ENCODE data around the gene USP21.

USP21 gene

DNA sequence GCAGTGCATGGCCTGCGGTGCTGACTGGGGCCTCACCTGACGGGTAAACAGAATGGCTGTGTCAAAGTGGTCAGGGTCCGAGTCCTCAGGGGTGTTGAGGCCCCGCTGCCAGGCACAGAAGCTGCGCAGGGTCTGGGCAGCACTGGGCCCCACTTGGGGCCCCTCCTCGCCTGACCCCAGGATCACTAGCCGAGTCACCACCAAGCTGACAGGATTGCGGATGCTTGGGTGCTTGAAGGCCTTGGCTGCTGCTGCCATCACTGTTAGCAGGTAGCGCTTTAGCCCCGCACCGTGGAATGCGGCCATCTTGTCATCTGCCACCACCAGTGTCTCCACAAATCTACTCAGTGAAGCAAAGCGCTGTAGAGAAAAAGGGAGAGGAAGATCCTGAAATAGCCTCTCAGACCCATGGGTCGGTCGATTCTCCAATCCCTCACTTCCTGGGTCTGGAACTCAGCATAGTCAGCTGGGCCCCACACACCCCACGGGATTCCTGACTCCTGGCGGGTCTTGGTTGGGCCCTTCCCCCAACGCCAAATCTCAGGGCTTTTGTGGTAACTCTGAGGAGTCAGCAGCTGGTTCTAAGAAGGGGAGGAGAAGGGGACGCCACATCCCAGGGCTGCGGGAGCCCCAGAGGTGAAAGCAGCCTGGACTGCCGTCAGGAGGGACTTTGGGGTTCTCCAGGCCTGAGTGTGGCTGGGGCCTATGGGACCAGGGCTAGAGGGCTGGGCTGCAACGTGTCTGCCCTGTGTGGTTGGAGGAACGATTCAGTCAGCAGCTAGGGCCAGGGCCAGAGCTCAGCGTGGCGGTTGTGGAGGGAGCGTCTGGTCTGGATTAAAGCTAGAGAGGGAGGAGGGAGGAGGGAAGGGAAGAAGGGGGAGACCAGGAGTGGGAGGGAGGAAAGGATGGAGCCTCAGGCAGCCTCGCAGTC is 37.5 kb downstream of the USP21 start:
- DNase-seq: no peak

DNA sequence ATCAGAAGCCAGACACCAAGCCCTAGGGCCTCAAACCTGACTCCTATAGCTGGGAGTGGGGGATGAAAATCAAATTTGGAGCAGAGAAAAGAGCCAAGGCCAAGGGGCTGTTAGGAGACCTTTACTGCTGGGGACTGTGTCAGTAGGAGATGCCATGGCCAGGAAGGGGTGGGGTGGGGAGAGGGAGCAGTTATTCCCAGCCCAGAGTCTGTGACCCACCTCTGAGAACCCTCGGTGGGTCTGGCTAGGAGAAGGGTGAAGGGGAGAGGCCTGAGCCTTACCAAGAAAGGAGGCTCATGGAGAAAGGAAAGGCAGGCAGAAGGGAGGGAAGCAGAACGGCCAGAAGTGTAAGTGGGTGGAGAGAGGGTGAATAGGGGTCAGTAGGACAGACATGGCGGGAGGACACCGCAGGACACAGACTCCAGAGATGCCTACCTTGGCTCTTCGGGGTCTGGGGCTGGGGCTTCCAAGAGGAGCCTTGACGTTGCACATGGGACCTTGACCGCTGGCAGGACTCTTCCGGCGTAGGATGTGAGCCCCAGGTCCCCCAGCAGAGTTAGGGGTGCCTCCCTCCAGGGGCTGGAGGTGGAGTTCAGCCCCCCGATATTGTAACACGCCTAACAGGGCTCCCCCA is 38.4 kb downstream of the USP21 start:
- no peak for DNase-seq

DNA sequence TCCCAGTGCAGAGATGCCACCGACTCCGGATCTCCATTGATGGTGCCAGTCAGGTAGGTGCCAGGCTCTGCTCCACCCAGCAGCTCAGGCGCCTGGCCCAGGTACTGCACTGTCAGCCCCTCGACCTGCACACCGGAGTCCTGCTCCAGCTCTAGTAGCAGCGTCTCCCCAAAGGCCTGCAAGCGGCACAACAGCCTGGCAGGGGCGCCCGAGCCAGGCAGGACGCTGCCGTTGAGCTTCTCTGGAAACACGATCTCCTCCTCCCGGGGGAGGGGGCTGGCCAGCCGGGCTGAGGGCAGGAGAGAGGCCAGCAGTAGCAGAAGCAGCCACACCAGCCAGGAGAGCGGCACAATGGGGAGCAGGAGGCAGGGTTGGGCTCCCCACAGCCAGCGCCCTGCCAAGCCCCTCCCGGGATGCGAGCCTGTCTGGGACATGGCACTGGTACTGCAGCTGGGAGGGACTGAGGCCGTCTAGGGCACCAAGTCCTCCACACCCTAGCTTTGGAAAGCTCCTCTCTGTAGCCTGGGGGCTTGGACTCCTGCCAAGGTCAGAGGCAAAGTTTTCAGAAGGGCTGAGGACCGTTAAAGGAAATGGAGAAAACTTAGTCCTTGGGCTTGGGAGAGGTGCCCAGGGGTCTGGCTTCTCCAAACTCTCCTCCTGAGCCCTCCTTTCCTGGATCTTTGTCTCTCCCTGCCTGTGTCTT is 39.0 kb downstream of the USP21 start:
- DNase-seq: peak; percentile 70

DNA sequence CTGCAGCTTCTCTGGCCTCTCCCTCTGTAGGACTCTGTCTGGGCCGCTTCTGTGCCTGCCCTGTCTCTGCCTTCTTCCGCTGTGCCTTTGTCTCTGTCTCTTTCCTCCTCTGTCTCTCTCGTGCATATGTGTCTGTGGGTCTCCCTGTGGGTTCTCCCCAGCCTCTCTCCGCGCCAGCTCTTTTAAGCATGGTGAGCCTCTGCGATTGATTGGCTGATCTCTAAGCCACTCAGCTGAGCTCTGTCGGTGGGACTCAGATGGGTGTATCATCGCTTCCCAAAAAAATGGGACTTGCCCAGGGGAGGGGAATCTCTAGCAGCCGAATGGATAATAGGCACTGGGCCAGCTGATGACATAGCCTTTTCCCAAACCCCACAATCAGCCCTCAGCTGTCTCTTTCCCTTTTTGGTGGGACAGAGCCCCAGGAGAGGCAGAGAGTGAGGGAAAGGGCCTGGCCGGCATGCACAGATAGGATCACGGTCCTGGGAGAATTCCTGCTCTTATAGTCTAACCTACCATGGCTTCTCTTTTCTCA is 39.7 kb downstream of the USP21 start, which contains the start of gene ADAMTS4:
Gene ADAMTS4, minus strand, starts transcription at position 158 of the 535 bp plus-strand sequence. CDS start 427 bp downstream, outside the sequence.
- no peak for DNase-seq

DNA sequence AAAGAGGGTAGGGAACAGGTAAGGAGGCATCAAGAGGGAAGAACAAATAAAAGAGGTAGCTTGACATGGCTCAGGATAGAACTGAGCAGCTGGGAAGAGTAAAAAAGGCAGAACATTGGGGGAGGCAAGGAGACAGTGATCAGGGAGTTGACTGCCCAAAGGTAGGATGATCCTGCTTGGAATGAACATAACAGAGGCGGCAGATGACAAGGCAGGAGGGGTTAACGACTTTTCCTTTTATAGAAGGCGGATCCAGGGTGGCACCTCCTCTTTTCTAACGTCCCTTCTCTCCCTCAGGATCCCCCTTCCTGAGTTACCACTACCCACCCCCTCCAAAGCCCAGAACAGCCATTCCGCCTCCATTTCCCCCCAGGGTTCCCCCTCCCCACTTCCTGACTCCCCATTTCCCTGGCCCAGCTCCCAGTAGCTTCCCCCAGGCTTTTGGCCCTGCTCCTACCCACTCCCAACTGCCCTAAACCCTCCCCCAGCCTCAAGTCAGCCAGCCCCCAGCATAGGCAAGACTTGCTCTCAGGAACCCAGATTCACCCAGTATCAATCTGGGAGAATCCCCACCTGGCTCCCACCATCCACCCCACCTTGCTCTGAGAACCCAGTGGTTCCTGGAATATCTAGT is 40.3 kb downstream of the USP21 start:
- no peak for DNase-seq

DNA sequence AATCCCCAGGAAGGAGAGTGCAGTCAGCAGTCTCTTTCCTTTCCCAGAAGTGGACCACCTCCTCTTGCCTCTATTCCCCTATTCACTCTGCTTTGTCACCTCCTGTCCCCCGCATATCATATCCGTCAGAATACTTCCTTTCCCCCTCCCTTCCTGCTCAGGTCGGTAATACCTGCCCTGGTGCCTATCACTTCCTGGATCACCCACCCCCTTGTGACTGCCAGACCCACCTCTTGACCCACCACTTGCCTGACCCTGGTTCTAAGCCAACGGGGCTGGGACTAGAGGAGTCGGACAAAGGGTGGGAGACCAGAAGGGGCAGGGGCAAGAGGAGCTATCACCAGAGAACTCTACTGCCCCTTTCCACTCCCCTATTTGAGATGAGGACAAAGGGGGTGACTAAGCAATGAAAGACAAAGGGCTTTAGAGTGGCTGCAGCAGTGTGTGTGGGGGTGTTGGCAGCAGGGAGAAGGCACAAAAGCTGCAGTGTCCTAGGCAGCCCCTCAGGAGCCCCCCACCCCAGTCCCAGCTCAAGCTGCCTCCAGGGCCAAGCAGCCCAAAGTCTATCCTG is 41.2 kb downstream of the USP21 start:
- DNase-seq: no peak

DNA sequence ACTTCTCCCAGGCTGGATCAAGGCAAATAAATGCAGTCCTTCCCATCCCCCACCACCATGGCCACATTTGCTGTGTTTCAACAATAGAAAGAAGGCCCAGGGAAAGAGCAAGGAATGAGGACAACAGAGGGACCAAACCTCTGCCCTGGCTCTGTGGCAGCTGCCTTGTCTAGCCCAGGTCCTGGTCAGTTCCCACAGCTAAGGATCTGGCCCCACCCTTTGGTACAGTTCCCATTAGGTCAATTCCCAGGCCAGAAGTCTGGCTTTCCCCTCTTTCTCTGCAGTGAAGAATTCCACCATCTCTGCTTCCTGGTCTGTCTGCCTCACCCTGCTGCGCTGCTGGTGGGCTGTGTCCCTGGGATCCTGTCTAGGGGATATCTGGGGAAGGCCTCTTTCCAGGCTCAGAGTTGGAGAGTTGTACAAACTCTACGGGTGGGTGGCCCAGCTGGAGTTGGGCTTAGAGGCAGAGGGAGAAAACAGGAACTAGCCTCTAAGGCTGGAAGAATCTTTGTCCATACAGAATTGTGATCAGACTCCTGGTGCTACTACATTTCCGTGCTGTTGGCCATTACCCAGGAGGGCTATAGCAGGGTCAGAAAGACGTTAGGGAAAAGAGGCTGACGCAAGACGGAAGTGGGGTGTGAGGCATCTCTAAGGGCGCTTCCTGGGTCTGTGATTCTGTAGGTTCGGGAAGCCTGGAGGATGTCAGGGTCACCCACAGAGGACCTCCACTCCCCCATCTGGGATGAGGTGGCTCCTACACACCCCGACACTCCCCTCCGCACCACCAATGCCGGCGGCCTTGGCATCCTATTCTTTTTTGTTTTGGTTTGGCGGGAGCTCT is 41.9 kb downstream of the USP21 start:
- DNase-seq: no peak

DNA sequence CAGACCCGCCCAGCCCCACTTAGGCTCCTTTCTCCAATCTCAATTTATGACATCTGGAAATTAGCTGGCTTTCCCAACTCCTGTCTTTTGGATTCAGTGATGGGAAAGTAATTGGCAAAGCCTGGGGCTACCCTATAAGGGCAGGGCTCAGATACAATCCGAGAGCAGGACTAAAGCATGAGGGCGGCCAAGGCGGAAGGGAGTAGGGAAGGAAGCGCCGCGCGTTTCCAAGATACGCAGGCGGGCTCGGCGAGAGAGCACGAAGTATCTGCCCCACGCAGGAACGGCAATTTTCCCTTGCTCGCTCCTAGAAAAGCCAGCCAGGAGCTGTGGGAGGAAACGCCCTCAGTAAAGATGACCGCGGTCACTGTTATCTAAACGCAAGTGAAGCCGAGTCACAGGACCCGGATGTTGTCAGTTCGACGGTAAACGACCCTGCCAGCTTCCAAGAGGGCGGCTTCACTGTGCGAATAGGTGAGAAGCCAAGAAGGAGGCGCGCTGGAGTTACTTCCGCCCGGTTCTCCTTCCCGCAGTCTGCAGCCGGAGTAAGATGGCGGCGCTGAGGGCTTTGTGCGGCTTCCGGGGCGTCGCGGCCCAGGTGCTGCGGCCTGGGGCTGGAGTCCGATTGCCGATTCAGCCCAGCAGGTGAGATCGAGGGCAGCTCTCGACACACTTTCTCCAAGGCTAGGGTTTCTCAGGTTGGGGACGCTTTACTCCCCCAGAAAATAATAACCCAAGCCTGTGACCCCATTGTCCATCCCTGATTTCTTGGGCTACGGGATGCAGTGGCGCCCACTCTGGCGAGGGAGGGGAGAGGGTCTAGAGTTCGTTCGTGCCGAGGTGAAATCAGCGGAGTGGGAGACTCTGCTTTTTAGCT is 42.8 kb downstream of the USP21 start, which contains the start of gene NDUFS2:
Gene NDUFS2, plus strand, starts transcription at position 532 of the 877 bp plus-strand sequence. Its CDS starts 19 bp downstream, at position 551.
- peak; percentile 98 for DNase-seq

DNA sequence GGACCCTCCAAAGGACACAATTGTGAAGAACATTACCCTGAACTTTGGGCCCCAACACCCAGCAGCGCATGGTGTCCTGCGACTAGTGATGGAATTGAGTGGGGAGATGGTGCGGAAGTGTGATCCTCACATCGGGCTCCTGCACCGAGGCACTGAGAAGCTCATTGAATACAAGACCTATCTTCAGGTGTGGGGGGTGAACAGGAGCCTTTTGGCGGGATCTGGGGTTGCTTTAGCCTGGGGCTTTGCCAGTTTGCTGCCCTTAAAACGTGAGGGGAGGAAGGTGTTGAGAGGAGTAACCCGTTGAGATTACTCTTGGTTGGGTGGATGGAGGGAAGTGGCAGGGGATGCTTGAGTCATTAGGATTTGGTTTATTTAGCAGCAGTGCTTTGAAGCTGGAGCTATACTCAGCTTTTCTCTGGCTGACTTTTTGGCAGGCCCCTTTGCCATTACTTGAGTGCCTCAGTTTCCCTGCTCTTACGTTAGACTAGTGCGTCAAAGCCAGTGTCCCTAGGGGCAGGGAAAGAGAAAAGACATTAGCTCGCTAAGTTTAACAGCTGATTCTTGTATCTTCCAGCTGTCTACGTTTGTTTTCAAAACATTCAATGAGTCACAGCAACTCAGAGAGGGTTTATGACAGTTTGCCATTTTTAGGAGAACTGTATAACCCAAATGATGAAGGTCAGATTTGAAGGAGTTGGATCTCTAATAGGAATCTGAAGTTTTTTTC is 47.3 kb downstream of the USP21 start:
- DNase-seq: no peak

DNA sequence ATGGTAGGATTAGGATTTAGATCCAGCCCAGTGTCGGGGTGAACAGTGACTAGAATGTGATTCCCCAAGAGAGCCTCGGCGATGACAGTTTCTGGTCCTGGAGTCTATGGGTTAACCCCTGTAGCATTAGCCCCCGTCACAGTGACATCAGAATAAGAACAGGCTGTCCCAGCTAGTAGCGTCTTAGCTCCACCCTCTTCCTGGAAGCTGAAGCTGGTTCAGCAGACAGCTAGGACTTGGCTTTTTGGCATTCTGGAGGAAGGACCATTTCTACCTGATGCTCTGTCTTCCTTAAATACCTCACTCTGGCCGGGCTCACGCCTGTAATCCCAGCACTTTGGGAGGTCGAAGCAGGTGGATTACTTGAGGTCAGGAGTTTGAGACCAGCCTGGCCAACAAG is 47.9 kb downstream of the USP21 start:
- no peak for DNase-seq

DNA sequence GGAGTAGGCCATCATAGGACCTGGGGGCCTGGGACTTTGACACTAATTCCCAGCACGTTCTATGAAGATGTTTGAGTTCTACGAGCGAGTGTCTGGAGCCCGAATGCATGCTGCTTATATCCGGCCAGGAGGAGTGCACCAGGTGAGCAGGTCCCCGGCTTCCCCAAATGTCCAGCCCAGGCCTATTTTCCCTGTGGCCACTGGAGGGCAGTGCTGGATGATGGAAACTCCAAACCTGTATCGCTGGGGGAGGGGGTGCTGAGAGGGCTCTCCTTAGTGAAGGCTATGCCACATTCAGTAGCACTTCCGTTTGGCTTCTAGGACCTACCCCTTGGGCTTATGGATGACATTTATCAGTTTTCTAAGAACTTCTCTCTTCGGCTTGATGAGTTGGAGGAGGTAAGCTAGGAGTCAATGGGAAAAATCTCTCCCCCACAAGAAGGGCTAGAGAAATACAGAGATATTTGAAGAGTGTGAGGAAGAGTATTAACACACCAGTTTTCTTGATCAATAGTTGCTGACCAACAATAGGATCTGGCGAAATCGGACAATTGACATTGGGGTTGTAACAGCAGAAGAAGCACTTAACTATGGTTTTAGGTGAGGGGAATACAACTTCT is 50.6 kb downstream of the USP21 start:
- peak; percentile 56 for DNase-seq

DNA sequence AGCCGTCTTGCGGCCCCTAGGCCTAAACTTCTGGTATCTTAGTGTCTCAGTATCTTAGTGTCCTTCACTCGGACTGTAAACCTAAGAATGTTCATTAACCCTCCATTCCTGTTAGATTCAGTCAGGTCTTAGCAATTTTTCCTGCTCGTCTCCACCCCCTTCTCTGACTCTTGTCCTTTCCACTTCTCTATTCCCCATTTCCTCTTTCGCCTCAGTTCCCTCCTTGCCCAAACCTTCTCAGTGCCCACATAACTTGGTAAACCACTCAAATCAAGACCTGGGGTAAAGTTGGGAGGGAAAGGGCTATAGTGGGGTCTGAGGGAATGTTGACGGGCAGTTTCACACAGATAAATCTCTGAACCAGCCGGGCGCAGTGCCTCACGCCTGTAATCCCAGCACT is 55.1 kb downstream of the USP21 start:
- no peak for DNase-seq

DNA sequence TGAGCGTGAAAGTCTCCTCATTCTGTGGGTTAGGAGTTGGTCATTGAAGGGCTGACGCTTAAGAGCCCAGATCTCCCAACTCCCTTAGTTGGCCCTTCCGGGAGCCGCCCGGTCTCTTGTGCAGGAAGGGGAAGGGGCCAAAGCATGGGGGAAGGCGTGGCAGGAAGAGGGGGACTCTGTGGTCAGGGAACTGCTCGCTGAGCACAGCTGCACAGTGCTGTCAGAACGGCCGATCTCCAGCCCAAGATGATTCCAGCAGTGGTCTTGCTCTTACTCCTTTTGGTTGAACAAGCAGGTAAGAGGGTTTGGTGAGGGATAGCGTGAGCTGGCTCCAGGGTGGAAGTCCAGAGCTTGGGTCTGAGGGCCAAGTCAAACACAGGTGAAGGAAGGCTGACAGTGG is 55.8 kb downstream of the USP21 start, which contains the start of gene FCER1G:
Gene FCER1G, plus strand, starts transcription at position 220 of the 400 bp plus-strand sequence. Its CDS starts 27 bp downstream, at position 247.
- DNase-seq: no peak

Data from DMS79 treated with DMSO at 0.1 percent for 48 hours (cell line).